GM19397 (cell line): ENCODE measurements around the gene G3BP2.
A peak's percentile ranks its signal among the peaks of the same experiment; 100 is the strongest.
"Not testable (repeated sequence)": the region's sequence is repeated elsewhere in the genome, so short reads cannot be mapped to it uniquely, and the experiment has no call there.

Experiments used
- ATAC-seq: cut with Tn5 transposase; IDR thresholded peaks from one replicate; pipeline ENCODE4 v1.9.1; 2021; ENCODE audit warnings: mild to moderate bottlenecking, moderate library complexity; ENCODE audit not compliant: unreplicated experiment

G3BP2 gene

DNA sequence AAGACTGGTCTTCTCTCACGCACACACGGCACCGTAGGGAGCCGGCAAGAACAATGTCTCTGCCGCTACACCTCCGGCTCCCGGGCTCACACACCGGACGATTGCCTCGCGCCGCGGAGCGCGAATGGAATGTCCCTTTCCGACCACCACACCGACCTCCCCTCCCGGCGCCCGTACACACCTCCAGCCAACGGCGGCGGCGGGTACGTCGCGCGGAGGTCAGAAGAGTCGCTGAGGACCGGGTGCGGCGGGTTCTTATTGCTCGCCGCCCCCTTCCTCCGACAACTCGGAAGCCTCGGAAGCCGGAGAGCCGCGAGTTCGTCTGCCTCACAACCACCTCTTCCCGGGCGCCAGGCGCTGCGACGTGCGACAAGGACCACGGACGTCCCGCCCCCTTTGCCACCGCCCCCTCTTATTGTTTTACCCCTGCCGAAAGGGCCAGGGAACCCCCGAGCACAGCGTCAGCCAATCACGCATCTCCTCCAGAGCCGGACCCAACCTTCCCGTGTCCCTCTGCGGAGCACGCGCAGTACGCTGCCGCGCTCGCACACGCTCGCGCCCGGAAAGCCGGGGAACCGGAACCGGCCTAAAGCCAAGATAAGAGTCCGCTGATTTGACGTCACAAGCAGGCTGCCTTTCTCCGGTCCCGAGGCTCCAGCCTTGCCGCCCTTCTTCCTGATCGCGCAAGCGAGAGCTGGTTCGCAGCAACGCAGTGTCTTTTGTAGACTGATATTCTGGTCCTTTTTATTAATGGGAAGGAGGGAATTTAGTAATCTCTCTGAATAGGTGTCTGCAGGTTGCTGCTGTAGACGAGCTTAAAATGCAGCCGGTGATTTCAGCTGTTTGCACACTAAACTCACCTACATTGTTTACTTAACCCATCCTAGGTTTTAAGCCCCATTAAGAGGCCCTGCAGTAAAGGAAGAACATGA lies at the start of gene G3BP2:
TSS of gene G3BP2 (minus strand) at position 385 of the 932 bp plus-strand sequence. CDS start 11,386 bp downstream, outside the sequence.
- peak; percentile 93 for ATAC-seq

DNA sequence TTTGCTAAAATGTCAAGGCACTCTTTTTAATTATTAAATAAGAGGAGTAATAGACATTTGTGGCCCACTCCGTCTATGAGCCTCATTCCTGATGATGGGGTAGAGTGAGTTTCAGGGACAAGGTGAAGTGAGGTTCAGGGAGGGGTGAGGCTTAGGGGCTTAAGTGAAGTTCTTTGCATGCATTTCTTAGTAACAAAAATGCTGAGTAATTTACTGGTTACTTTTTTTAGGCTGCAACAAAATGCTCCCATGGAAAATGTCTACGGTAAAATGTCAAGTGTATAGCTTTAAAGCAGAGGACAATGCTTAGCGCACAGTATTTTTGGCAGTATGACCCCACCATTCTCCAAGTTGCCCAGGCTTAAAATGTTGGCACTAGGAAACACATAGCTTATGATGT lies 49.2 kb upstream of the G3BP2 start:
- no peak for ATAC-seq

DNA sequence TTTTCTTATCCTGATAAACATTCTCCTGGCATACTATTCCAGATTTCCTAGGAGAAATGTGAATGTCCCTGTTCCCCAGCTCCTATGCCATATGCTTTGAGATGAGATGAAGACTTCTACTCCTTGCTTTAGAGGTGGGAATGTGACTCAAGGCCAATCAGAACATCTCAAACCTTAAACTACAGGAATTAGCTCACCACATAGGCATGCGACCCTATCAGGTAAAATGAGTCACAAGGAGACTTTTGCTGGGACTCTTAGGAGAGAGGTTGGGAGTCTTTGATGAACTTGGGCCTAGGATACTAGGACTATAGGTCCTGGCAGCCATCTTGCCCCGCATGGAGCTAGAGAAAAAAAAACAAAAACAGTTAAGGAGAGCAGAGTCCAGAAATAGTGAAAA lies 45.3 kb upstream of the G3BP2 start:
- no peak for ATAC-seq

DNA sequence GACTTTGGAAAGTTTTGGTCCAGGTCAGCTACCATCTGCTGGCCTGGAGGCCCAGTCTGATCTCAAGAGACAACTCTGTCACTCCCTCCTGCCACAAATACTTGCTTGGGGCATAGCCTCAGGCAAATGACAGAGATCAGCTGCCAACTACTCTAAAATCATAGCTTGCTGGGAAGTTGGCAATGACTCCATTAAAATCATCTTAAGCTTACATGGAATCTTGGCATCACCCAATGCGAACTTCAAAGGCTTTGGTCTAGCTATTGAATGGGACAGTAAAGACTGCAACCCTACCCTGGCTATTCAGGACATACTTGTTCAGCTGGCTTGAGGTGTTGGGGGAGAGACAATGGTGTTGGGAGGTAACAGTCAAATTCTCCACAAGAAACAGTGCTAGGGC lies 44.2 kb upstream of the G3BP2 start:
- no peak for ATAC-seq

DNA sequence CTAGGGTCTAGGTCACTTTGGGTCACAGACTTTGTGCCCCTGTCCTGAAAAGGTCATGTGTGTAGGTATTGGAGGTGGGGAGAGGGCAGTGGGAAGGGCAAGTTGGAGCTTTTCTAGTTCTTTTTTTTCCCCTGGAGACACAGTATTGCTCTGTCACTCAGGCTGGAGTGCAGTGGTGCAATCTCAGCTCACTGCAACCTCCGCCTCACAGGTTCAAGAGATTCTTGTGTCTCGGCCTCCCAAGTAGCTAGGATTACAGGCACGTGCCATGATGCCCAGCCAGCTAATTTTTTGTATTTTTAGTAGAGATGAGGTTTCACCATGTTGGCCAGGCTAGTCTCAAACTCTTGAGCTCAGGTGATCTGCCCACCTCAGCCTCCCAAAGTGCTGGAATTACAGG lies 42.8 kb upstream of the G3BP2 start:
- ATAC-seq: not testable (repeated sequence)

DNA sequence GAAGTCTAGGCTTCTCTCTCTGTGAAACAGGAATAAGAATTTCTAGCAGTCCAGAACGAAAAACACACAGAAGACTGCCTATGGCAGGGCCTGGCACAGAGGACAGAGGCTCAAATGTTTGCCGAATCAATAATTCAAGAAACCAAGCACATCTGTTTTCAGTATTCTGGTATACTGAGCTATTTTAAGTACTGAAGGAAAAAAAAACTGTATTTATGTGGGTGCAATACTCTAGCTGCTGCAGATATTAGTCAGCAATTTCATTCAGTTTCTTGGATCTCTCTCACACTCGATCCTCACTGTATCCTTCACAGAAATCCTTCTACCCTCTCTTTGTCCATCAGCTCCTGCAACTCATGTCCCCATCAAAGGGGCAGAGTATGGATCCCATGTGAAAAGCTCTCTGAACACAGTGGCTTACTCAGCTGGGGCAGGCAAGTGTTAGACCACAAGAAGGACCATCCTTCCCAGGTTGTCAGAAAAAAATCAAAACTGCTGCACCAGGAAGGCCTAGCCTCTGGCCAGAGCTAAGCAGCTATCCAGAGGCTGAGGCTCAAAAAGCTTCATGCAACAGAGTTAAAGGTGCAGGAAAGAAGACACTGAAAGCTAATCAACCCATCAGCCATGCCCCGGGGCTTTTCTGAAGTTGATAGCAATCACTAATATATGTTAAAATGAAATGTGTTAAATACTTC lies 42.0 kb upstream of the G3BP2 start:
- ATAC-seq: no peak

DNA sequence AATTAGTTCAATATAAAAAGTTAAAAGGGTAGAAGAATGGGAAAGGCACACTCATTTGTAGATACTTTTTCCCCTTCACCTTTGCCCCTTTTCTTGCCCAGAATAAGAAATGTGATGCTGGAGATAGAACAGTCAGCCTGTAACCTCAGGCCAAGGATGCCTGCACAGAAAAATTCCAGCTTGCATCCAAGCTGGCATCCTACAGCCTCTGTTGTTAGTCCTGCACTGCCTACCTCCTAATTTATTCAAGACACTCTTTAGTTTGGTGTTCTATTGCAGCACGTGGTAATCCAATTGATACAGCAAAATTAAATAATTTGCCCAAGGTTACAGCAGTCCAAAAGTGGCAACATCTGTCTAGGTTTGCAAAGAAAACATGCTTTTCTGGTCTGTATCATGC lies 41.5 kb upstream of the G3BP2 start:
- ATAC-seq: no peak

DNA sequence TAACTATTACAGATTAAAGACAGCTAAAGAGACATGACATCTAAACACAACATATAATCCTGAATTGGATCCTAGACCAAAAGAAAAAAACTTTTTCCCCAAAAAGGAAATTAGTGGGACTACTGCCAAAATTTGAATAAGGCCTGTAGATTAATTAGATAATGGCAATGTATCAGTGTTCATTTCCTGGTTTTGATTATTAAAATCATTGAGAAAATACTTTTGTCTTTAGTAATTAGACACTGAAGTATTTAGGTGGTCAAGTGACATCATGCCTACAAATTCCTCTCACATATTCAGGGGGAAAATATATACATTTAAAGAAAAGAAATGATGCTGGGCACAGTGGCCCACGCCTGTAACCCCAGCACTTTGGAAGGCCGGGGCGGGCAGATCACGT lies 40.8 kb upstream of the G3BP2 start:
- no peak for ATAC-seq

DNA sequence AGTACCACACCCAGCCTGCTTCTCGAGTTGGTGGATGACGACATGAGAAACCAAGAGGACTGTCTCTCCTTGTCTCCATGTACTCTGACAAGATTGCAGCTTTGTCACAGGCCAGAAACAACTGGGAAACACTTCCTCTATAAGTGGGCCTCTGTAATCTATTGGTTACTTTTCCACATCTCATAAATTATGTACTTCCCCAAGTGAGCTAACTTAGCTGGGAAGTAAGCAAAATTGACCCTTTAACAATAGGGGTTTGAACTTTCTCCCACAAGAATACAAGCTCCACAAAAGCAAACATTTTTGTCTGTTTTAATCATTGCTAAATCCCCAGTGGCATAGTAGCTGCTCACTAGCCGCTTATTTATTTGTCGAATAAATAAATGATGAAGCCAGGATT lies 37.0 kb upstream of the G3BP2 start:
- no peak for ATAC-seq

DNA sequence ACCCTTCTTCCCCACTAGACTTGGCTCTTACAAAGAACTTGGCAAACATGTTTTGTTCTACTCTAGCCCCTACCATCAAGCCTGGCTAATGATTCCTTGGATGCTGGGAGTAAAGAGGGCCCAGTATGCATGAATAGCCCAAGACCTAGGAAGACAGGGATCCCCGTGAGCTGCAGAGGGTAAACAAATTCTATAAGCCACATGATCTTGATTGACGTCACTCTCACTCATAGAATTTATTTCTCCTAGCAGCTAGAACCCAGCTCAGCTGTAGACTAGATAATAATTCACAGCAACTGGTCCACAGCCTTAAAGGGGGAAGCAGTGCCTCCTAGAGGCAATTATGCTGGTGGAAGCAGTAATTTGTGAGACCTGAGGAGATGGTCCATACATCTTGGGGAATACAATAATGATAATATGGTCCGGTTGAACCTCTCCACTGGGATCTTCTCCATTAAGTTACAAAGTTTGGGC lies 35.0 kb upstream of the G3BP2 start:
- ATAC-seq: no peak

DNA sequence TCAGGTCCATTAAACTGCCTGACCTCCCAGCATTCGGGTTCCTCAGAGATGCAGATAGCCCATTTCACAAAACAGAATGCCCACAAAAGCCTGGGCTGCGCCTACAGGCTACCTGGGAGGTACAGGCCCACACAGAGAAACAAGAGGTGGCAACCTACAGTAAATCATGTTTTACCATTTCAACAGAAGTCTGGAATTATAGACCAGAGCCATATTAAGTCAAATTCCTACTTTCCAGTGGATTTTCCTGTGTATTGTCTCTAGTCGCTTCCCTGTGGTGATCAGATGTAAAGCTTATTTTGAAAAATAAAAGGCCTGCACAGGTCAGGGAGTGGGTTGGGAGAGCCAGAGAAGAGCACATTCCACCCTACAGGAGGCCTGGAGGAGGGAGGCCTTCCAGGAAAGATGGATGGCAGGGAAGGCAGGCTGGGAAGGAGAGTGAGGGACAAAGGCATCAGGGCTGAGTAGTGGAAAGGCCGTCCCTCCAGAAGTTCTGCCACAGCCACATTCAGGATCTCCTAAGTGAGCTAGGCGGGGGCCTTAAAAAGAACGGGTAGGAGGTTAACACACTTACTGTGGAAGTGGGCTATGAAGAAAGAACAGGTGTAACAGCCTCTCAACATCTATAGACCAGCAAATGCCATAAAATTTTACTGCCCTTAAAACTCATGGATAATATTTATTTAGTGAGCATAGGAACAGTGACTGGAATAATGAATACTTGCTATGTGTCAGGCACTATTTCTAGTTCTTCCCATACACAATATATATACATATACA lies 32.2 kb upstream of the G3BP2 start:
- ATAC-seq: no peak

DNA sequence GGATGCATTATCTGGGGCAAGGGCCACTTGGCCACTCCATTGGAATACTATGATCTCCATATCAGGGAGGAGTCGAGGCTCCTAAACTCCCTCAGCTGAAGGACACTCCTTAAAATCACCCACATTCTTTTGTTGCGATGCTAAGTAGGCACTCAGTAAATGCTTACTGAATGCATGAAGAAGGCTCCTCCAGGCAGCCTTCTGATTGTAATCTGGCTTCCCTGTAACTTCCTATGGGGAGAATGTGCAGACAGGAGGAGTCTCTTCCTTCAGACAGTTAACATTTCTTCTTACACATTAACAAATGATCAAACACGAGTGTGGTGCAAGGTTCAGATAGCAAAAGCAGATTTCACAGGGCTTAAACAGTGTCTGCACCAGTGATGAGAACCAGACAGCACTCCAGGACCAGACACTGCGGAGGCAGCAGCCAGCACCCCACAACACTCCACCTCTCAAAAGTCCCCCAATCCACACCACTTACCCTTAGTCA lies 29.8 kb upstream of the G3BP2 start:
- ATAC-seq: no peak

DNA sequence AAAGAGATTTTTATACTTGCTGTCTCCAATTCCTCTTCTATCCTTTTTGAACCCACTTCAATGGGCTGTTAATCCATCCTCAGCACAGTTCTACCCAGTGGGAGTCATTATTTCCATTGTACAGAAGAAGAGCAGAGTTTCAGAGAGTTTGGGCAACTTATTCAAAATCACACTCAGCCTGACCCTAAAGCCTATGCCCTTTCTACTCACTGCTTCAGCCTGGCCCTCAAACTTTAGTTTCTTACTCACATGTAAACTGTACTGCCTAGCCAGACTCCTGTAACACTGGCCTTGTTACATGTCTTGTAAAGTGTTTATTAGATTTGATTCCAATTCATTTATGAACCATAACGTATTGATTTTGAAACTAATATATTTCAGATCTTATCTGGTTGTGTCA lies 26.1 kb upstream of the G3BP2 start:
- ATAC-seq: no peak

DNA sequence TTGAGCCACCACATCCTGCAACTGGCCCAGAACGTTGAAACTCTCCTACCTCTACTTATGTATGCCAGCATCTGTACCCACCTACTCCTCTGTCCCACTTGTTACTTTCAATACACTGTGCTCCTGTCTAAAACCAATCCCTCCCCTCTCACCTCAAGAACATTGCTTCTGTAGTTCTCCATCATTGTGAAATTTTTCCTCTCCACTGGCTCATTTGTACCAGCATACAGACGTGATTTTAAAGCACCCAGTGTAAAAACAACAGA lies 25.7 kb upstream of the G3BP2 start:
- peak; percentile 39 for ATAC-seq

DNA sequence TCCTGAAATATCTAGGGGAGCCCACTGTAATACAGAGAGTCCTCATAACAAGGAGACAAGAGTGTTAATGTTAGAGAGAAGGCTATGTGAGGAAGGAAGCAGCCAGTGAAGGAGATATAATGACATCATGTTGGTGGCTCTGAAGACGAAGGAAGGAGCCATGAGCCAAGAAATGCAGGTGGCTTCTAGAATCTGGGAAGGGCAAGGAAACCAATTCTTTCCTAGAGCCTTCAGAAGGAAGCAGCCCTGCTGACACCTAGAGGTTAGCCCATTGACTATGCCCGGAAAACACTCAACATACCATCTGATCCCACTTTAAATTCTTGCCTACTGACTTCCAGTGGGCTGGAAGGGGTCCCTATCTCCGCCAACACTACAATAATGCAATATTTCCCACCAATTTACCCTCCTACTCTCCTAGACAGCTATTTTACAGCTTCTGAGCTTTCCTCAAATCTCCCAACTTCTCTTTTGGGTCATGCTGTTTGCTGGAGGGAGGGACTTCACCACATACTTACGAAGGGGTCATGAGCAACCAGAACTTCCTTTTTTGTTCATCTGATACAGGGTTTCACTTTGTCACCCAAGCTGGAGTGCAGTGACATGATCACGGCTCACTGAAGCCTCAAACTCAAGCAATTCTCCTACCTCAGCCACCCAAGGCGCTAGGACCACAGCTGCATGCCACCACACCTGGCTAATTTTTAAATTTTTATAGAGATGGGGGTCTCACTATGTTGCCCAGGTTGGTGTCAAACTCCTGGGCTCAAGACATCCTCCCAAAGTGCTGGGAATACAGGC lies 25.2 kb upstream of the G3BP2 start:
- peak; percentile 90 for ATAC-seq

DNA sequence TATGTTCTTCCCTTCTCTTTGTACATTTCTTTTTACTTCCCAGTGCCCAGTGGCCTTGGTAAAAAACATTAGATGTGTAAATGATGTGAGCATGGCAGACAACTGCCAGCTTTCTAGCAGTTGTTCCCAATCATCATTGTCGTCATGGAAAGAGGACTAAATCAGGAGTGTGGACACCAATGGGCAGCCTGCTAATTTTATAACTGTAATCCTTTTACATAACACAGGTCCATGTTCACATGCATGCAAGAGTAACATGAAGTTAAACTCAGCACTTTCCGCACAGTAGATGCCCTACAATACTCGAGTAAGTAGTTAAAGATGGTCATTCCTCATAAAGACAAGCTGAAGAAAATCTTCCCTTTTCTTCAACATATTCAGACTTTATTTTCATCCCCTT lies 23.4 kb upstream of the G3BP2 start:
- no peak for ATAC-seq

DNA sequence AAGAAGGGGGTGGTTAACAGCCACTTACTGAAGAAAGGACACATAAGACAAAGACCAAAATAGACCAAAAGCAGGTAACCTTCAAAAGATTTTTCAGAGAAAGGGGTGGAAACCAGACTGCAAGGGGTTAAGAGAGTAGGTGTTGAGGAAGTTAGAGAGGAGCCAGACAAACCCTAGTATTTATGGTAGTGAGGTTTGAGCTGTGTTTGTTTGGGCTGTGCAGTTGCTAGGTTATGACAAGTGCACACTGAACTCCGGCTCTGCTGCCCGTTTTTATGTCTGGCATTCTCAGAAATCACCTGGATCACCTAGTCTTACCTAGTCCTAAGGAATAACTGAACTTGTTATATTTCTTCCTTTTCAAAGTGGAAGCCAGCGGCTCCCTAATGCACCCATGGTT lies 22.9 kb upstream of the G3BP2 start:
- ATAC-seq: no peak

DNA sequence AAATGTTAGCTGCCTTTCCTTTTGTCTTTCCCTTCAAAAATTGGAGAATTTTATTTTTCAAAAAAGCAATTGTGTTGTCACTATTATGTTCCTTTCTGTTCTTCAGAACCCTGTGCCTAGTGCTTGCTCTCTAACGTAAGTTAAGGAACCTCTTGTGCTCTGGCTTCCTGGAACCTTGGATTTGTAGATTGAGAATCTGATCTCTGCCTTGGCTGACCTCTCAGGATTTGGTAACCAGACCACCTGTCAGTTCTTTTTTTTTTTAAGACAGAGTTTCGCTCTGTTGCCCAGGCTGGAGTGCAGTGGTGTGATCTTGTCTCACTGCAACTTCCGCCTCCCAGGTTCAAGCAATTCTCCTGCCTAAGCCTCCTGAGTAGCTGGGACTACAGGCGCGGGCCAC lies 18.9 kb upstream of the G3BP2 start:
- ATAC-seq: not testable (repeated sequence)

DNA sequence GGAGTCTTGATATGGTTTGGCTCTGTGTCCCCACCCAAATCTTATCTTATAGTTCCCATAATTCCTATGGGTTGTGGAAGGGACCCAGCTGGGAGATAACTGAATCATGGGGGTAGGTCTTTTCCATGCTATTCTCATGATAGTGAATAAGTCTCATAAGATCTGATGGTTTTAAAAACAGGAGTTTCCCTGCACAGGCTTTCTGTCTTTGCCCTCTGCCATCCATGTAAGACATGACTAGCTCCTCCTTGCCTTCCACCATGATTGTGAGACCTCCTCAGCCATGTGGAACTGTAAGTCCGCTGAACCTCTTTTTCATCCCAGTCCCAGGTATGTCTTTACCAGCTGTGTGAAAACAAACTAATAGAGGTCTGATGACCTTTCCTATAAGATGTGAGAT lies 13.9 kb upstream of the G3BP2 start:
- ATAC-seq: not testable (repeated sequence)

DNA sequence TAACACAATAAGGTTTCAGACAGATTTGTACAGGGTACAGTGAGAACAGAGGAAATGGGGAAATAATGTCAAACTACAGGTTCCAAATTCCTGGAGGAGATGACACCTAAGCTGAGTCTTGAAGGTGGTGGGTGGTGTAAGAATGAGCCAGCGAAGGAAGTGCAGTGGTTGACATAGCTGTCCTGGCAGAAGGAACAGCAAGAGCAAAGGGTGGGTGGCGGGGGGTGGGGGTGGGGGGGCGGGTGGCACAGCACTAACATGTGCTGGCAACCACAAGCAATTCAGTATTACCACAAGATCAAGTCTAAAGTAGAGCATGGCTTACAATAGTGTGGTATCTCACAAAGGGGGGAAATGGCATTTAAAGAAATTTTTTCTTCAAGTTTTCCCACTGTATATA lies 13.1 kb upstream of the G3BP2 start:
- ATAC-seq: no peak
